ENCODE measurements around the gene MUC6. TPM values are rescaled to one million over a fixed set of nuclear protein-coding genes. Genes with fewer than 3 reads are reported as not detected.

Gene MUC6
- total and polyA plus RNA-seq, 2 donors (not counting 3 experiments of a cell fraction or from before 2014, with no cell fraction given), result not detected

DNA sequence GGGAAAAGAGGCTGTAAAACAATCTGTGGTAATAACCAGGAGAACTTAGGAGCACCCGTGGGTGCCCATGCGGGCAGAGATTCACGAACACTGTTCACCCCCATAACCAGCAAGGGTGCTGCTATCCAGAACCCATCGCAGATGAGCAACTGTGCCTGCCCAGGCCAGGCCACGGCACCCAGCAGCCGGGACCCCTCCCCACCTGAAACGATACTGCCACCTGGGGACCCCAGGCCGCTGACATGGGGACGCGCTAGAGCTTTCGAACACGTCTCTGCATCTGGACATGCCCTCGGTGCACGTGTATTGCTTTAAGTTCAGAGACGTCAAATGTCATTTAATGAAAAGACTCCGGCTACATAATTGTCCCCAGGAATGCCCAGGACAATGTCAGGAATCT lies 23.9 kb upstream of the MUC6 start:
- Histone ChIP-seq H3K27me3 (ENCODE audit: control insufficient read depth in 2 of 2, insufficient read depth in 2 of 2, low read length in 2 of 2) (peaks cover 5 to 7% of the 10 kb centered on the region in 2 experiments), H3K4me2 (ENCODE audit: insufficient read depth, low read length) (no peak overlapping the region), H3K4me3 (replicated peaks in 1 of 3; ENCODE audit: insufficient read depth in 1 of 3, low read depth in 1 of 3, low read length in 3 of 3) (no peak overlapping the region), H3K9me3 (replicated peaks; ENCODE audit: control insufficient read depth, insufficient read depth, low read length) (no peaks in the 10 kb centered on the region), H3K79me2 (ENCODE audit: control insufficient read depth, insufficient read depth, low read length) (no peaks in the 10 kb centered on the region), H3K9me1 (replicated peaks; ENCODE audit: control insufficient read depth, extremely low read depth, insufficient read depth, low read length) (no peaks in the 10 kb centered on the region), H3K27ac (ENCODE audit: insufficient read depth, low read depth, low read length) (no peak overlapping the region), H4K20me1 (replicated peaks; ENCODE audit: control insufficient read depth, extremely low read depth, insufficient read depth, low read length) (no peaks in the 10 kb centered on the region), H3K36me3 (ENCODE audit: control insufficient read depth in 2 of 2, extremely low read depth in 1 of 2, insufficient read depth in 2 of 2, low read length in 2 of 2) (no peaks in the 10 kb centered on the region), H2AFZ (ENCODE audit: low read depth, low read length) (no peak overlapping the region), H3K4me1 (ENCODE audit: control insufficient read depth, extremely low read depth, insufficient read depth, low read length) (no peaks in the 10 kb centered on the region), H3K9ac (replicated peaks; ENCODE audit: extremely low read depth, insufficient read depth, low read length) (no peak overlapping the region)
- no peak for TF ChIP-seq EZH2 (IDR thresholded peaks at IDR 0.05; ENCODE audit: borderline replicate concordance, low read depth, low read length, severe bottlenecking)
- no peak for TF ChIP-seq POLR2AphosphoS5 (IDR thresholded peaks at IDR 0.05; ENCODE audit: insufficient read depth, low read depth, low read length)
- no peak for TF ChIP-seq FOS (IDR thresholded peaks at IDR 0.05; ENCODE audit: borderline replicate concordance, insufficient read depth, low read length)
- TF ChIP-seq JUN (IDR thresholded peaks at IDR 0.05; ENCODE audit: borderline replicate concordance, insufficient read depth, insufficient read length, low read depth), result no peak
- no peak for TF ChIP-seq POLR2A (IDR thresholded peaks at IDR 0.05; ENCODE audit: low read depth, low read length)
- no peak for TF ChIP-seq GATA2 (IDR thresholded peaks at IDR 0.05; ENCODE audit: insufficient read depth, insufficient read length, low read depth, low read length)
- TF ChIP-seq, protein P1, sequence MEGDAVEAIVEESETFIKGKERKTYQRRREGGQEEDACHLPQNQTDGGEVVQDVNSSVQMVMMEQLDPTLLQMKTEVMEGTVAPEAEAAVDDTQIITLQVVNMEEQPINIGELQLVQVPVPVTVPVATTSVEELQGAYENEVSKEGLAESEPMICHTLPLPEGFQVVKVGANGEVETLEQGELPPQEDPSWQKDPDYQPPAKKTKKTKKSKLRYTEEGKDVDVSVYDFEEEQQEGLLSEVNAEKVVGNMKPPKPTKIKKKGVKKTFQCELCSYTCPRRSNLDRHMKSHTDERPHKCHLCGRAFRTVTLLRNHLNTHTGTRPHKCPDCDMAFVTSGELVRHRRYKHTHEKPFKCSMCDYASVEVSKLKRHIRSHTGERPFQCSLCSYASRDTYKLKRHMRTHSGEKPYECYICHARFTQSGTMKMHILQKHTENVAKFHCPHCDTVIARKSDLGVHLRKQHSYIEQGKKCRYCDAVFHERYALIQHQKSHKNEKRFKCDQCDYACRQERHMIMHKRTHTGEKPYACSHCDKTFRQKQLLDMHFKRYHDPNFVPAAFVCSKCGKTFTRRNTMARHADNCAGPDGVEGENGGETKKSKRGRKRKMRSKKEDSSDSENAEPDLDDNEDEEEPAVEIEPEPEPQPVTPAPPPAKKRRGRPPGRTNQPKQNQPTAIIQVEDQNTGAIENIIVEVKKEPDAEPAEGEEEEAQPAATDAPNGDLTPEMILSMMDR (IDR thresholded peaks at IDR 0.05; ENCODE audit: extremely low read depth in 1 of 2, insufficient read depth in 1 of 2, low read depth in 1 of 2, low read length in 2 of 2), result no peak
- CTCF ChIA-PET, result no interaction called here
- BruUV-seq (replicated peaks), result no TSS peak
- no peak for DNase-seq (ENCODE audit: low read depth, low spot score)
- POLR2A ChIA-PET, result no interaction called here
- dilution Hi-C loops (cut with MboI; ENCODE audit: extremely low pct_ligation_motif_present, low sequenced_read_pairs) (no loop called here), intact Hi-C loops (cut with micrococcal nuclease) (no loop called here)
- FAIRE-seq, result no peak
